HepG2 (cell line): ENCODE measurements around the gene FOXN3. TPM values are rescaled to one million over a fixed set of nuclear protein-coding genes. Genes with fewer than 3 reads are reported as not detected.
A peak's percentile ranks its signal among the peaks of the same experiment; 100 is the strongest.

Experiments
- ATAC-seq: fragments of 200-7000 bp; cut with Tn5 transposase; 3 replicates; pipeline ENCODE4 v1.9.1; 2020; ENCODE audit warnings: mild to moderate bottlenecking, moderate library complexity
- BruUV-seq: library from RNA; stranded (reverse); fragments of 400-500 nt; replicated peaks from 2 replicates; lab custom pipeline; 2021; lab: Mats Ljungman, UMichigan
- CTCF ChIA-PET: fragments of 300-600 bp; formaldehyde crosslinking; extraction: SDS; loops from one replicate; lab custom pipeline; 2021; ENCODE audit warnings: low total read pairs, inconsistent platforms, low intra/inter-chr PET ratio; lab: Yijun Ruan, JAX
- POLR2A ChIA-PET: fragments of 350-600 bp; sonication (Branson Sonifier 250); formaldehyde crosslinking; loops from one replicate; lab custom pipeline; 2020; ENCODE audit warnings: antibody characterized with exemption, inconsistent platforms; lab: Yijun Ruan, JAX
- DNase-seq: peaks from one replicate; pipeline ENCODE4 v3.0.0-alpha.2; 2015; ENCODE audit warnings: low spot score
- FAIRE-seq: peaks from 3 replicates; lab custom pipeline; 2011; peaks lifted over from hg19 to GRCh38; lab: Jason Lieb, UNC
- H2AFZ ChIP-seq: one replicate; pipeline ENCODE4 v1.6.1; 2011; ENCODE audit warnings: low read length, inconsistent platforms
- H3K27ac ChIP-seq: fragments of 300-600 bp; 3 replicates; pipeline ENCODE4 v1.8.0; 2011; ENCODE audit warnings: mixed run types, mild to moderate bottlenecking, mixed read lengths, low read length, inconsistent platforms; ENCODE audit not compliant: insufficient read depth; ENCODE audit errors: extremely low read length
- H3K27me3 ChIP-seq, 2 experiments: fragments of 200-600 bp in 1 of 2; 2 replicates in 1 of 2; 3 replicates in 1 of 2; pipeline versions ENCODE4 v1.6.0 to v1.8.0; 2011; ENCODE audit warnings: low read length in 2 of 2, mild to moderate bottlenecking in 2 of 2, moderate library complexity in 2 of 2, inconsistent platforms in 1 of 2; ENCODE audit not compliant: insufficient read depth in 2 of 2, control insufficient read depth in 1 of 2
- H3K36me3 ChIP-seq, 2 experiments: fragments of 200-600 bp in 1 of 2; replicated peaks in 1 of 2; 2 replicates in 1 of 2; 3 replicates in 1 of 2; pipeline versions ENCODE4 v1.5.1 to v1.8.0; 2011; ENCODE audit warnings: low read length in 2 of 2, inconsistent platforms in 1 of 2; ENCODE audit not compliant: insufficient read depth in 2 of 2, control insufficient read depth in 1 of 2
- H3K4me1 ChIP-seq: 2 replicates; pipeline ENCODE4 v1.5.1; 2012; ENCODE audit warnings: low read length, inconsistent platforms; ENCODE audit not compliant: insufficient read depth
- H3K4me2 ChIP-seq: 2 replicates; pipeline ENCODE4 v1.6.0; 2011; ENCODE audit warnings: low read depth, low read length, inconsistent platforms
- H3K4me3 ChIP-seq, 3 experiments: fragments of 200-600 bp in 1 of 3; sonication (generic), shearing (Covaris generic) in 1 of 3; replicated peaks in 1 of 3; 2 replicates each; pipeline ENCODE4 v1.5.1; 2011 to 2016; ENCODE audit warnings: low read length in 3 of 3, inconsistent platforms in 2 of 3, low read depth in 2 of 3, mild to moderate bottlenecking in 2 of 3, control low read depth in 1 of 3, mixed read lengths in 1 of 3; ENCODE audit not compliant: insufficient read depth in 1 of 3
- H3K79me2 ChIP-seq: one replicate; pipeline ENCODE4 v1.6.1; 2011; ENCODE audit warnings: low read length, inconsistent platforms; ENCODE audit not compliant: insufficient read depth
- H3K9ac ChIP-seq: 2 replicates; pipeline ENCODE4 v1.6.0; 2011; ENCODE audit warnings: mild to moderate bottlenecking, low read depth, low read length, inconsistent platforms; ENCODE audit not compliant: insufficient read depth
- H3K9me3 ChIP-seq: 2 replicates; pipeline ENCODE4 v1.5.1; 2012; ENCODE audit warnings: mild to moderate bottlenecking, low read length
- H4K20me1 ChIP-seq: 2 replicates; pipeline ENCODE4 v1.6.0; 2011; ENCODE audit warnings: inconsistent platforms, mild to moderate bottlenecking, low read length, moderate library complexity; ENCODE audit not compliant: insufficient read depth
- ATRX ChIP-seq: sonication (generic); formaldehyde crosslinking; IDR thresholded peaks from 2 replicates; pipeline ENCODE4 v1.4.0; 2020; ENCODE audit warnings: missing genetic modification reagents, borderline replicate concordance
- CBX5 ChIP-seq: sonication (generic); formaldehyde crosslinking; IDR thresholded peaks from 2 replicates; pipeline ENCODE4 v1.4.0; 2020; ENCODE audit warnings: missing genetic modification reagents, borderline replicate concordance
- FOXK1 ChIP-seq: sonication (generic); formaldehyde crosslinking; IDR thresholded peaks from 2 replicates; pipeline ENCODE4 v1.4.0; 2020; ENCODE audit warnings: low read depth, missing genetic modification reagents, borderline replicate concordance
- HNRNPK ChIP-seq: fragments of 200-400 bp; formaldehyde crosslinking; IDR thresholded peaks from 2 replicates; pipeline ENCODE4 v1.6.1; 2018; ENCODE audit warnings: low read length, low read depth, moderate library complexity, mild to moderate bottlenecking; ENCODE audit not compliant: poor library complexity, severe bottlenecking
- KDM5A ChIP-seq: fragments of 200-600 bp; sonication (generic); IDR thresholded peaks from 2 replicates; pipeline ENCODE4 v1.7.0; 2018; ENCODE audit warnings: antibody characterized with exemption, mild to moderate bottlenecking, low read length, borderline replicate concordance
- NFIB ChIP-seq: sonication (generic); formaldehyde crosslinking; IDR thresholded peaks from 2 replicates; pipeline ENCODE4 v1.9.0; 2021; ENCODE audit warnings: missing genetic modification reagents, mild to moderate bottlenecking, borderline replicate concordance
- ONECUT2 ChIP-seq: sonication (generic); formaldehyde crosslinking; IDR thresholded peaks from 2 replicates; pipeline ENCODE4 v1.4.0; 2020; ENCODE audit warnings: missing genetic modification reagents
- PRMT3 ChIP-seq: sonication (generic); formaldehyde crosslinking; IDR thresholded peaks from 2 replicates; pipeline ENCODE4 v1.8.1; 2022; ENCODE audit warnings: low read depth, mild to moderate bottlenecking, moderate library complexity, missing genetic modification reagents, borderline replicate concordance
- RBFOX2 ChIP-seq: fragments of 200-400 bp; formaldehyde crosslinking; IDR thresholded peaks from 2 replicates; pipeline ENCODE4 v1.6.1; 2017; ENCODE audit warnings: low read depth, mild to moderate bottlenecking, low read length
- RFX1 ChIP-seq: fragments of 450-650 bp; IDR thresholded peaks from 2 replicates; pipeline ENCODE4 v1.6.1; 2017
- RFX3 ChIP-seq: IDR thresholded peaks from 2 replicates; pipeline ENCODE4 v1.6.1; 2016; ENCODE audit warnings: missing biosample characterization, missing genetic modification reagents
- SMAD1 ChIP-seq: sonication (generic); formaldehyde crosslinking; IDR thresholded peaks from 2 replicates; pipeline ENCODE4 v1.4.0; 2020; ENCODE audit warnings: missing genetic modification reagents, low read depth, mild to moderate bottlenecking, borderline replicate concordance
- SOX6 ChIP-seq, 2 experiments: fragments of 450-650 bp in 1 of 2; sonication (generic) in 1 of 2; formaldehyde crosslinking in 1 of 2; IDR thresholded peaks; 2 replicates each; pipeline versions ENCODE4 v1.4.0 to v1.6.1; 2017 to 2020; ENCODE audit warnings: antibody characterized with exemption in 1 of 2, mild to moderate bottlenecking in 1 of 2, missing genetic modification reagents in 1 of 2
- SPEN ChIP-seq: sonication (generic); formaldehyde crosslinking; IDR thresholded peaks from 2 replicates; pipeline ENCODE4 v1.5.1; 2020; ENCODE audit warnings: low read depth, mild to moderate bottlenecking, missing genetic modification reagents
- XRCC5 ChIP-seq: fragments of 200-400 bp; formaldehyde crosslinking; optimal IDR thresholded peaks from 2 replicates; pipeline ENCODE3; 2017; ENCODE audit warnings: mild to moderate bottlenecking, low read length
- ZMYM3 ChIP-seq: sonication (generic); formaldehyde crosslinking; IDR thresholded peaks from 2 replicates; pipeline ENCODE4 v1.5.1; 2020; ENCODE audit warnings: mild to moderate bottlenecking, missing genetic modification reagents
- ZNF292 ChIP-seq: sonication (generic); formaldehyde crosslinking; IDR thresholded peaks from 2 replicates; pipeline ENCODE4 v1.8.1; 2022; ENCODE audit warnings: mild to moderate bottlenecking, low read depth, missing genetic modification reagents, borderline replicate concordance
- ZNF30 ChIP-seq: sonication (generic); formaldehyde crosslinking; IDR thresholded peaks from 2 replicates; pipeline ENCODE4 v1.5.0; 2020; ENCODE audit warnings: mild to moderate bottlenecking, missing genetic modification reagents
- ZNF782 ChIP-seq: sonication (generic); formaldehyde crosslinking; IDR thresholded peaks from 2 replicates; pipeline ENCODE4 v1.4.0; 2020; ENCODE audit warnings: missing genetic modification reagents, mild to moderate bottlenecking, borderline replicate concordance
- WGBS: methylation state at CpG from one replicate; pipeline ENCODE4 v1.1.6; 2017; ENCODE audit warnings: low lambda C conversion rate; 5-methylcytosine and 5-hydroxymethylcytosine counted together
- in situ Hi-C: cut with HindIII; loops from 2 replicates; pipeline ENCODE4 v1.10.0; 2017; ENCODE audit warnings: low pct_unique_long_range_greater_than_20kb; ENCODE audit not compliant: extremely low pct_ligation_motif_present
- intact Hi-C: fragments of 100-400 bp; cut with micrococcal nuclease; formaldehyde crosslinking; loops from one replicate; pipeline ENCODE4 v1.10.0; 2022; ENCODE audit not compliant: unreplicated experiment
- polyA plus RNA-seq, 8 experiments: library from polyadenylated mRNA; depleted of rRNA in 3 of 8; stranded (reverse) in 7 of 8; unstranded in 1 of 8; fragments of >200 nt; fragmentation: Illumina TruSeq in 4 of 8; extraction: Trizol in 4 of 8; gene quantifications; 2 replicates each; pipeline versions ENCODE4 v1.2.1 to v1.2.3, GENCODE V29; 2011 to 2016; ENCODE audit warnings: low read depth in 4 of 8, missing spikeins in 1 of 8, mixed read lengths in 1 of 8; ENCODE audit not compliant: insufficient read depth in 1 of 8
- total RNA-seq, 5 experiments: library from RNA; depleted of rRNA; stranded (reverse); fragments of >200 nt; fragmentation: Illumina TruSeq; extraction: Trizol; gene quantifications; 2 replicates each; pipeline ENCODE4 v1.2.3, GENCODE V29; 2016; ENCODE audit warnings: low read depth in 1 of 5
- TF ChIP-seq, protein P1 (sequence below): sonication (generic); formaldehyde crosslinking; IDR thresholded peaks from 2 replicates; pipeline ENCODE4 v1.4.0; 2020; ENCODE audit warnings: missing genetic modification reagents

FOXN3 gene
- total and polyA plus RNA-seq, 2 of the 13 experiments (the other 11 are each of a cell fraction or from before 2014, with no cell fraction given): 32.4 to 70.2 TPM

DNA sequence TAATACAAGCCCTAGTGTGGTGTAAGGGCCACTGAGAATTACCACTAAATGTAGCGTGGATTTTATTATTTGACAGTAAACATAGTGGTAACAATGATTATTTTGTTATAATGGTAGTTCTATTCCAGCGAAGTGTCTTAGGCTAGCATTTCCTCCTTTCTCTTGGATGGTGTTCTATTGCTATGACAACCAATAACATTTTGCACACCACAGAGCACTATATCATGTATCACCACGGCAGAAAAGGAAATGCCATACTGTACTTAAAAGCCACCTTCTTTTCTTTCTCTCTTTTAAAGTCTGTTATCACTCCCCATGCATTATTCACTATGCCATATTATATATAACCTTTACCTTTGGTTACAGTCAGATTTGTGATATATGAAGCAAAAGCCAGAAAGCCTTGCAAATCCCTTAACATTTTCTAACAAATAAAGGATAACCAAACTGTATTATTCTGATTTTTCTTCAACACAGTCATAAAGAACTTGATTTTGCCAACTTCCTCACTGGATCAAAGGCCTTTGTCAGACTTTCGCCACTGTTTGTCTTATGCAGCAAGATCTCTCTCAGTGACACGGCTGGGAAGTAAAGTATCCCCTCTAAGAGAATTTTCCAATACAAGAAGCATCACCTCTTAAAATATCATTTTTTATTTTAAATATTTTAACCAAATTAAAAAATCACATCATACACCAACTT, 195.8 kb downstream of the FOXN3 start:
- CTCF ChIA-PET: no interaction called here
- ATAC-seq: no peak
- H3K27ac ChIP-seq: no peak overlapping the region

DNA sequence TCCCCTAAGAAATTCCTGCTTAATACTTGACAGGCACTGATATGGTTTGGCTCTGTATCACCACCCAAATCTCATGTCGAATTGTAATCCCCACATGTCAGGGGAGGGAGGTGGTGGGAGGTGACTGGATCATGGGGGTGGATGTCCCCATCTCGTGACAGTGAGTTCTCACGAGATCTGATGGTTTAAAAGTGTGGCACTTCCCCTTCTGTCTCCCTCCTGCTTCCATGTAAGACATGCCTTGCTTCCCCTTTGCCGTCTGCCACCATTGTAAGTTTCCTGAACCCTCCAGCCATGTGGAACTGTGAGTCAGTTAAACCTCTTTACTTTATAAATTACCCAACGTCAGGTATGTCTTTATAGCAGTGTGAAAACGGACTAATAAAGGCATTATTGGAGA, 198.0 kb downstream of the FOXN3 start:
- no peak for TF ChIP-seq NFIB
- no peak for TF ChIP-seq SPEN (CRISPR knock-in tag)
- TF ChIP-seq ZNF782: no peak
- TF ChIP-seq PRMT3 (CRISPR knock-in tag): no peak
- TF ChIP-seq ATRX (CRISPR knock-in tag): no peak
- no peak for TF ChIP-seq ZNF292
- TF ChIP-seq, protein P1, sequence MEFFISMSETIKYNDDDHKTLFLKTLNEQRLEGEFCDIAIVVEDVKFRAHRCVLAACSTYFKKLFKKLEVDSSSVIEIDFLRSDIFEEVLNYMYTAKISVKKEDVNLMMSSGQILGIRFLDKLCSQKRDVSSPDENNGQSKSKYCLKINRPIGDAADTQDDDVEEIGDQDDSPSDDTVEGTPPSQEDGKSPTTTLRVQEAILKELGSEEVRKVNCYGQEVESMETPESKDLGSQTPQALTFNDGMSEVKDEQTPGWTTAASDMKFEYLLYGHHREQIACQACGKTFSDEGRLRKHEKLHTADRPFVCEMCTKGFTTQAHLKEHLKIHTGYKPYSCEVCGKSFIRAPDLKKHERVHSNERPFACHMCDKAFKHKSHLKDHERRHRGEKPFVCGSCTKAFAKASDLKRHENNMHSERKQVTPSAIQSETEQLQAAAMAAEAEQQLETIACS (CRISPR knock-in tag): no peak
- no peak for TF ChIP-seq SOX6 (IDR thresholded peaks at IDR 0.05)
- TF ChIP-seq SOX6 (CRISPR knock-in tag; IDR thresholded peaks at IDR 0.05): no peak
- no peak for TF ChIP-seq HNRNPK
- TF ChIP-seq ONECUT2 (CRISPR knock-in tag): no peak
- no peak for TF ChIP-seq XRCC5
- no peak for TF ChIP-seq SMAD1 (CRISPR knock-in tag)
- no peak for TF ChIP-seq CBX5 (CRISPR knock-in tag)
- no peak for TF ChIP-seq KDM5A
- TF ChIP-seq RFX3: no peak
- TF ChIP-seq, all 625 proteins: peak for 0
- ATAC-seq (no peak), DNase-seq (no peak), FAIRE-seq (no peak)
- no peak overlapping the region for H3K4me3 ChIP-seq
- H3K4me2 ChIP-seq: no peak overlapping the region
- peaks cover 14 to 49% of the 10 kb centered on the region in 2 experiments for H3K36me3 ChIP-seq
- peaks cover 12% of the 10 kb centered on the region for H4K20me1 ChIP-seq
- intact Hi-C loops: loop anchor here (10.0 kb wide), 1 partner anchor 136 kb away; no protein-coding TSS in a partner anchor
- CTCF ChIA-PET: no interaction called here
- no peak overlapping the region for H2AFZ ChIP-seq
- WGBS: 93% methylated on average over 6 of the region's 6 CpGs
- no peaks in the 10 kb centered on the region for H3K9me3 ChIP-seq
- no peak overlapping the region for H3K27ac ChIP-seq
- H3K9ac ChIP-seq: no peak overlapping the region
- peaks cover 31% of the 10 kb centered on the region for H3K4me1 ChIP-seq
- no TSS peak for BruUV-seq
- H3K79me2 ChIP-seq: peaks cover 2% of the 10 kb centered on the region
- in situ Hi-C loops: no loop called here
- H3K27me3 ChIP-seq: no peaks in the 10 kb centered on the region
- POLR2A ChIA-PET: no interaction called here

More for the DNA sequence above, 195.8 kb downstream of the FOXN3 start:
- Histone ChIP-seq H3K27me3 (no peaks in the 10 kb centered on the region), H3K9me3 (no peaks in the 10 kb centered on the region), H3K4me3 (no peak overlapping the region), H3K4me2 (no peak overlapping the region), H3K9ac (no peak overlapping the region), H3K36me3 (peaks cover 14 to 40% of the 10 kb centered on the region in 2 experiments), H2AFZ (no peak overlapping the region), H3K79me2 (peaks cover 4% of the 10 kb centered on the region), H4K20me1 (peaks cover 15% of the 10 kb centered on the region), H3K4me1 (peaks cover 11% of the 10 kb centered on the region)
- in situ Hi-C loops (no loop called here), intact Hi-C loops (no loop called here)
- POLR2A ChIA-PET: no interaction called here
- WGBS: 96% methylated on average over 5 of the region's 5 CpGs
- FAIRE-seq: no peak
- BruUV-seq: no TSS peak
- no peak for DNase-seq
- TF ChIP-seq FOXK1 (no peak), RFX1 (peak; percentile 12; the same call in 1 of the 2 replicates), RBFOX2 (no peak), ZNF30 (CRISPR knock-in tag) (no peak), ZMYM3 (CRISPR knock-in tag) (no peak)
